WERI-Rb-1 (cell line): Measurements from ENCODE around the gene INPPL1.
A peak's percentile ranks its signal among the peaks of the same experiment; 100 is the strongest.
"Not testable (repeated sequence)": the region's sequence is repeated elsewhere in the genome, so short reads cannot be mapped to it uniquely, and the experiment has no call there.

Experiments
- DNase-seq: peaks from one replicate; pipeline ENCODE4 v3.0.0-alpha.2; 2020
- H3K27ac ChIP-seq: fragments of 250-450 bp; sonication (Bioruptor Pico); 2 replicates; pipeline ENCODE4 v1.5.1; 2020; ENCODE audit warnings: mild to moderate bottlenecking, moderate library complexity
- H3K27me3 ChIP-seq: fragments of 250-450 bp; sonication (Bioruptor Pico); 2 replicates; pipeline ENCODE4 v1.5.1; 2021; ENCODE audit warnings: mild to moderate bottlenecking, low read depth, moderate library complexity; ENCODE audit not compliant: insufficient read depth, severe bottlenecking
- H3K36me3 ChIP-seq: fragments of 250-450 bp; sonication (Bioruptor Pico); 2 replicates; pipeline ENCODE4 v1.5.1; 2020; ENCODE audit warnings: mild to moderate bottlenecking, moderate library complexity
- H3K4me3 ChIP-seq: 2 replicates; pipeline ENCODE4 v1.5.1; 2011; ENCODE audit warnings: low read depth, mild to moderate bottlenecking, control low read depth, low read length
- H3K9me3 ChIP-seq: fragments of 250-450 bp; sonication (Bioruptor Pico); 2 replicates; pipeline ENCODE4 v1.5.1; 2021; ENCODE audit warnings: mild to moderate bottlenecking, moderate library complexity; ENCODE audit not compliant: severe bottlenecking
- TF ChIP-seq, protein P1 (sequence below): IDR thresholded peaks from 2 replicates; pipeline ENCODE4 v1.5.1; 2011; ENCODE audit warnings: low read depth, mild to moderate bottlenecking, control low read depth, inconsistent platforms, low read length

INPPL1 gene, protein sequence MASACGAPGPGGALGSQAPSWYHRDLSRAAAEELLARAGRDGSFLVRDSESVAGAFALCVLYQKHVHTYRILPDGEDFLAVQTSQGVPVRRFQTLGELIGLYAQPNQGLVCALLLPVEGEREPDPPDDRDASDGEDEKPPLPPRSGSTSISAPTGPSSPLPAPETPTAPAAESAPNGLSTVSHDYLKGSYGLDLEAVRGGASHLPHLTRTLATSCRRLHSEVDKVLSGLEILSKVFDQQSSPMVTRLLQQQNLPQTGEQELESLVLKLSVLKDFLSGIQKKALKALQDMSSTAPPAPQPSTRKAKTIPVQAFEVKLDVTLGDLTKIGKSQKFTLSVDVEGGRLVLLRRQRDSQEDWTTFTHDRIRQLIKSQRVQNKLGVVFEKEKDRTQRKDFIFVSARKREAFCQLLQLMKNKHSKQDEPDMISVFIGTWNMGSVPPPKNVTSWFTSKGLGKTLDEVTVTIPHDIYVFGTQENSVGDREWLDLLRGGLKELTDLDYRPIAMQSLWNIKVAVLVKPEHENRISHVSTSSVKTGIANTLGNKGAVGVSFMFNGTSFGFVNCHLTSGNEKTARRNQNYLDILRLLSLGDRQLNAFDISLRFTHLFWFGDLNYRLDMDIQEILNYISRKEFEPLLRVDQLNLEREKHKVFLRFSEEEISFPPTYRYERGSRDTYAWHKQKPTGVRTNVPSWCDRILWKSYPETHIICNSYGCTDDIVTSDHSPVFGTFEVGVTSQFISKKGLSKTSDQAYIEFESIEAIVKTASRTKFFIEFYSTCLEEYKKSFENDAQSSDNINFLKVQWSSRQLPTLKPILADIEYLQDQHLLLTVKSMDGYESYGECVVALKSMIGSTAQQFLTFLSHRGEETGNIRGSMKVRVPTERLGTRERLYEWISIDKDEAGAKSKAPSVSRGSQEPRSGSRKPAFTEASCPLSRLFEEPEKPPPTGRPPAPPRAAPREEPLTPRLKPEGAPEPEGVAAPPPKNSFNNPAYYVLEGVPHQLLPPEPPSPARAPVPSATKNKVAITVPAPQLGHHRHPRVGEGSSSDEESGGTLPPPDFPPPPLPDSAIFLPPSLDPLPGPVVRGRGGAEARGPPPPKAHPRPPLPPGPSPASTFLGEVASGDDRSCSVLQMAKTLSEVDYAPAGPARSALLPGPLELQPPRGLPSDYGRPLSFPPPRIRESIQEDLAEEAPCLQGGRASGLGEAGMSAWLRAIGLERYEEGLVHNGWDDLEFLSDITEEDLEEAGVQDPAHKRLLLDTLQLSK

DNA sequence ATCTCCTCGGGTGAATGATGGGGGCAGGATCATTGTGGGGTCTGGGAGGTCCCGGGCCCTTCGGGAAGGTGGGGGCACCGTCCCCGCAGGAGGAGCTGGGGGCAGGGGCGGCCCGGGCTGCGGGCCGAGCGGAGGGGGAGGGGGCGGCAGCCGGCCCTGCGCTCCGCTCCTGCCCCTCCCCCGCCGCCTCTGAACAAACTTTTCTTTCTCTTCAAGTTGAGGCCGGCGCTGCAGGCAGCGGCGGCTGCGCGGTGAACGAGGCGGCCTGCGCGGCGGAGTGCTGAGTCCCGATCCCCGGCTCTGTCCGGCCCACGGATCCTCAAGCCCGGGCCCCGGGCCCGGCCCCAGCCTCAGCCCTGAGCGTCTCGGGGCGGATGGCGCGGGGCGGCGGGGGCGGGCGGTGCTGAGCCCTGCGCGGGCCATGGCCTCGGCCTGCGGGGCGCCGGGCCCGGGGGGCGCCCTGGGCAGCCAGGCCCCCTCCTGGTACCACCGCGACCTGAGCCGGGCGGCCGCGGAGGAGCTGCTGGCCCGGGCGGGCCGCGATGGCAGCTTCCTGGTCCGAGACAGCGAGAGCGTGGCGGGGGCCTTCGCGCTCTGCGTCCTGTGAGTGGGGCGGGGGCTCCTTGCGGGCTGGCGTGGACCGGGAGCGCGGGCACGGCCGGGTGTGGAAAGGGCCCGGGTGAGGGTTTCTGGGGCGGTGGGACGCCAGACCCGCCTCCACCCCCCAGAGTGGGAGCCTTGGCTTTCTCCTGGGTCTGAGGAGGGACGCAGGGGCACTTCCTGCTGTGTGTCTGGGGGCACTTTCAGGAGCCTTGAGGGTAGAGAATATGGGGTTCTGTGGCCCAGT is at the start of gene INPPL1:
Gene INPPL1 (plus strand): TSS at position 204 of the 847 bp plus-strand sequence. CDS start 218 bp downstream, at position 422.
- TF ChIP-seq, protein P1, sequence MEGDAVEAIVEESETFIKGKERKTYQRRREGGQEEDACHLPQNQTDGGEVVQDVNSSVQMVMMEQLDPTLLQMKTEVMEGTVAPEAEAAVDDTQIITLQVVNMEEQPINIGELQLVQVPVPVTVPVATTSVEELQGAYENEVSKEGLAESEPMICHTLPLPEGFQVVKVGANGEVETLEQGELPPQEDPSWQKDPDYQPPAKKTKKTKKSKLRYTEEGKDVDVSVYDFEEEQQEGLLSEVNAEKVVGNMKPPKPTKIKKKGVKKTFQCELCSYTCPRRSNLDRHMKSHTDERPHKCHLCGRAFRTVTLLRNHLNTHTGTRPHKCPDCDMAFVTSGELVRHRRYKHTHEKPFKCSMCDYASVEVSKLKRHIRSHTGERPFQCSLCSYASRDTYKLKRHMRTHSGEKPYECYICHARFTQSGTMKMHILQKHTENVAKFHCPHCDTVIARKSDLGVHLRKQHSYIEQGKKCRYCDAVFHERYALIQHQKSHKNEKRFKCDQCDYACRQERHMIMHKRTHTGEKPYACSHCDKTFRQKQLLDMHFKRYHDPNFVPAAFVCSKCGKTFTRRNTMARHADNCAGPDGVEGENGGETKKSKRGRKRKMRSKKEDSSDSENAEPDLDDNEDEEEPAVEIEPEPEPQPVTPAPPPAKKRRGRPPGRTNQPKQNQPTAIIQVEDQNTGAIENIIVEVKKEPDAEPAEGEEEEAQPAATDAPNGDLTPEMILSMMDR, result no peak
- Histone ChIP-seq H3K27ac (peak within 1 kb of the TSS; percentile 97), H3K4me3 (peak within 1 kb of the TSS; percentile 87), H3K9me3 (no peaks in the 10 kb centered on the region), H3K27me3 (no peaks in the 10 kb centered on the region), H3K36me3 (peaks cover 37% of the 10 kb centered on the region)
- DNase-seq, result no peak

DNA sequence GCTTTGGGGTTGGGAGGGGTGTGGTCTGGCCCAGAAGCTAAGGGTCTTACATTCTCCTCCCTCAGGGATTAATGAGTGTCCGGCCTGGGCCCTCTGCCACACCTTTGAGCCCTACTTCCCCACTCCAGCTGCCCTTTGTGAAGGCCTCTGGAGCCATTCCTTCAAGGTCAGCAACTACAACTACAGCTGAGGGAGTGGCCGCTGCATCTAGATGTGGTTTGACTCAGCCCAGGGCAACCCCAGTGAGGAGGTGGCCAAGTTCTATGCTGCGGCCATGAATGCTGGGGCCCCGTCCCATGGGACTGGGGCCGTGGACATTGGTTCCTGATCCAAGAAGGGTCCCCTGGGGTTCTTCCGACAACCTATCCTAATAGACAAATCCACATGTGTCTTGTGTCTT is 46.9 kb upstream of the INPPL1 start:
- Histone ChIP-seq H3K9me3 (no peaks in the 10 kb centered on the region), H3K27ac (no peak overlapping the region), H3K4me3 (no peak overlapping the region), H3K36me3 (no peaks in the 10 kb centered on the region), H3K27me3 (no peaks in the 10 kb centered on the region)
- TF ChIP-seq, protein P1, result no peak
- DNase-seq, result no peak

DNA sequence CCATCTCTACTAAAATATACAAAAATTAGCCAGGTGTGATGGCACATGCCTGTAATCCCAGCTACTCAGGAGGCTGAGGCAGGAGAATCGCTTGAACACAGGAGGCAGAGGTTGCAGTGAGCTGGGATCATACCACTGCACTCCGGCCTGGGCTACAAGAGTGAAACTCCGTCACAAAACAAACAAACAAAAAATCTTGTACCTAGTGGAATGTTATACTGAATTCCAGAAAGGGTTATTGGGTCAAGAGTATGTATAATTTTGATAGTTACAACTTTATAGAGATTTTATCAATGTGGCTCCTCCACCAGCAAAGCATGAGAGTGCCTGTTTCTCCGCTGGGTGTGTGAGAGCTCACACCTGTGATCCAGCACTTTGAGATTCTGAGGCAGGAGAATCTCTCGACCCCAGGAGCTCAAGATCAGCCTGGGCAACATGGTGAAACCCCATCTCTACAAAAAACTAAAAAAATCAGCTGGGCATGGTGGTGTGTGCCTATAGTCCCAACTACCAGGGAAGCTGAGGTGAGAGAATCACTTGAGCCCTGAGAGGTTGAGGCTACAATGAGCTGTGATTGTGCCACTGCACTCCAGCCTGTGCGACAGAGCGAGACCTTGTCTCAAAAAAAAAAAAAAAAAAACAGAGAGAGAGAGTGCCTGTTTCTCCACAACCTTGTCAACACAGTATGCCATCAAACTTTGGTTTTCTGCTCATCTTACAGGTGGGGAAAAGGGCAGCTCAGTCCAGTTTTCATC is 45.3 kb upstream of the INPPL1 start:
- no peak for DNase-seq
- TF ChIP-seq, protein P1, result no peak

DNA sequence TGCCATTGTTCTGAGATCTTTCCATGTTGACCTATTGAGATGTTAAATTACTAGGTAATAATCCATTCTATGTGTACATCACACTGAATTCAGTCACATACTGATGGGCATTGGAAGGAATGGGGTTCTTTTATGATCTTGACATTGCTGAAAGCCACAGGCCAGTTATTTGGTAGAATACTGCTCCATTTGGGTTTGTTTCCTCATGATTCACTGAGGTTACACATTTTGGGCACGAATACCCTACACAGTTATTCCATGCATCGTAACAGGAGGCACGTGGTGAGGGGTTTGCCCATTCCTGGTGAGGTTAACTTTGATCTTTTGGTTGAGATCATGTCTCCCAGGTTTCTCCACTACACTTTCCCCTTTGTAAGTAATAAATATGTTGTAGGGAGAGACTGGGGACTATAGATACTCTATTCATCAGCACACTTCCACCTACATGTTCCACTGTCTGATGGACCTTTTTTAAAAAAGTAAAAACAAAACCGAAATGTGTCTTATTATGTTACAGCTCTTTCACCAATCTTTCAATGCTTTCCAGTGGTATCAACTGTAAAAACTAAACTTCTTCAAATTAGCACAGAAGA is 44.7 kb upstream of the INPPL1 start:
- no peak overlapping the region for H3K27ac ChIP-seq
- TF ChIP-seq, protein P1, result no peak
- H3K4me3 ChIP-seq, result no peak overlapping the region
- no peaks in the 10 kb centered on the region for H3K27me3 ChIP-seq
- DNase-seq, result no peak
- no peaks in the 10 kb centered on the region for H3K9me3 ChIP-seq
- H3K36me3 ChIP-seq, result no peaks in the 10 kb centered on the region

More for the DNA sequence above, 45.3 kb upstream of the INPPL1 start:
- H3K4me3 ChIP-seq, result no peak overlapping the region
- H3K27ac ChIP-seq, result no peak overlapping the region; the same call in 1 of the 2 replicates
- H3K36me3 ChIP-seq, result no peaks in the 10 kb centered on the region
- no peaks in the 10 kb centered on the region for H3K9me3 ChIP-seq
- no peaks in the 10 kb centered on the region for H3K27me3 ChIP-seq

DNA sequence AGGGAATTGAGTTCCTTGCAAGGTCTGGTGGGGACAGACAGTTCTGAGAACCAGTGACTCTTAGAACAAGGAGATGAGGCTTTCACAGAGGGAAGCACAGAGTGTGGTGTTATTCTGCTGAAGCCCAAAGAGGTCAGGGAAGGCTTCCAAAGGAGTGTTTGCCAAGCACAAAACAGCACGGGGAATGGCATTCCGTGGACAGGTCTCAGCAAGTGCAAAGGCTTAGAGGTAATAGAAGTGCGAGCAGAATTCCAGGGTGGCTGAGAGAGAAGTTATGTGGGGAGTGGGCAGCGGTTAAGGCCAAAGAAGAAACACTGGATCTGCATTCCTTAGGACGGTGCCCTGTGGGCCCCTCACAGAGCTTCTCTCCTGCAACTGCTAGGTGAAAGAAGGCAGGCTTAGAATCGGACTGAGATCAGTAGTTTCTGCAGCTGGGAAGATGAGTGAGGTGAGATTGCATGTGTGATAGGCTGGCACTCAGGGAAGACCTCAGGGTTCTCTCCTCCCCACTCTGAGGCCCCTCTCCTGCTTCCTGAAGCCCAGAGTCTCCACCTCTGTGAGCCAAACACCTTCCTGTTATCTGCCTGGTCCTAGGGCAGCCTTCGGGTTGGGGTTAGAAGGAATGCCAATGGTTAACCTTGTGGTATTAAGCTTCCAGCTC is 43.5 kb upstream of the INPPL1 start:
- not testable (repeated sequence) for H3K36me3 ChIP-seq, H3K4me3 ChIP-seq, H3K27me3 ChIP-seq, H3K27ac ChIP-seq, H3K9me3 ChIP-seq, DNase-seq
